Stimulated activated CD8-positive, alpha-beta memory T cell treated with anti-CD3 and anti-CD28 coated beads, Interleukin-7, amount 100 ng/mL, for 48 hours (primary cell): ENCODE measurements around the gene CCN2.

Experiments
- DNase-seq, 2 donors: peaks; one replicate each; pipeline ENCODE4 v3.0.0-alpha.2; 2020; ENCODE audit warnings: low read depth in 1 of 2; ENCODE audit errors: extremely low read depth in 1 of 2

CCN2 gene

DNA sequence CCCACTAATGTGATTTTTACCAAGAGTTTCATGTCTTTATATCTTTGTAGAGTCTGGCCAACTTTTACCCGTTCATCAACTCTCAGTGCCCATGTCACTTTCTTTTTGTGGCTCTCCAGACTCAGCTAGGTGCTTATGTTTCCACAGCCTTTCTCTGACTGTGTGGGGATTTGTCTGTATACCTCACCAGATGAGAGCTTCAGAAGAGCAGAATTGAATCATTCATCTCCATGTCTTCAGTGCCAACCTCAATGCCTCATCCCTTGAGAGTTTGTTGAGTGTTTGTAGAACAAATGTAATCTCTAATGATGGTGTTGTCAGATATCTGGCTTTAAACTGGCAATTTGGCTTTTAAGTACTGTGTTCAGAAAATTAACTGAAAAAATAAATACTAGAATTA, 16.8 kb upstream of the CCN2 start:
- DNase-seq: no peak

DNA sequence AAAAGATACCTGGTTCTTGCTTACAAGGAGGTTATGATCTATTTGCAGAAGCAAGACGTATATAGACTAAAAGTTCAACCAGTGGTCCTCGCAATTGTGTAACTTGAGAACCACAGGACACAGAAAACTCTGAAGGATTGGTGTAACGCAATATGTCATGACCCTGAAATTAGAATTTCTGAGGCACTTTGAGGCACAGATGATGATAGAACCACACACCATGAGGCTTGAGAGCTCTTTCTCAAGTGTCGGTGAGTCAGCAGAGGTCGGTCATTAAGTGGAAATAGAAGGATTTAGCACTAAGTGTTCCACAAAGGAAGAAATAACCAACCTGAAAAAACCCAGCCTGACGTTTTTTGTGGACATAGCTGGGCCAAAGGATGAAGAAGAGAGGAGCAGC, 15.3 kb upstream of the CCN2 start:
- no peak for DNase-seq

DNA sequence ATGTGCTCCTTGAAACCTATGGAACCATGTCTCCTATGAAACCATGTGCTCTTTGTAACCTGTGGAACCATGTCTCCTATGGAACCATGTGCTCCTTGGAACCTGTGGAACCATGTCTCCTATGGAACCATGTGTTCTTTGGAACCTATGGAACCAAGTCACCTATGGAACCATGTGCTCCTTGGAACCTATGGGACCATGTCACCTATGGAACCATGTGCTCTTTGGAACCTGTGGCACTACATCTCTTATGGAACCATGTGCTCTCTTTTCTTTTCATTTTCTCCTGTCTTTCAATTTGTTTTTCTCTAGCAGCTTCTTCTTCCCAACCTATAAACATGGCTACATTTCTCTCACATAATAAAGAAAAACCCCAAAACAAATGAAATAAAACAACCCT, 11.9 kb upstream of the CCN2 start:
- no peak for DNase-seq

DNA sequence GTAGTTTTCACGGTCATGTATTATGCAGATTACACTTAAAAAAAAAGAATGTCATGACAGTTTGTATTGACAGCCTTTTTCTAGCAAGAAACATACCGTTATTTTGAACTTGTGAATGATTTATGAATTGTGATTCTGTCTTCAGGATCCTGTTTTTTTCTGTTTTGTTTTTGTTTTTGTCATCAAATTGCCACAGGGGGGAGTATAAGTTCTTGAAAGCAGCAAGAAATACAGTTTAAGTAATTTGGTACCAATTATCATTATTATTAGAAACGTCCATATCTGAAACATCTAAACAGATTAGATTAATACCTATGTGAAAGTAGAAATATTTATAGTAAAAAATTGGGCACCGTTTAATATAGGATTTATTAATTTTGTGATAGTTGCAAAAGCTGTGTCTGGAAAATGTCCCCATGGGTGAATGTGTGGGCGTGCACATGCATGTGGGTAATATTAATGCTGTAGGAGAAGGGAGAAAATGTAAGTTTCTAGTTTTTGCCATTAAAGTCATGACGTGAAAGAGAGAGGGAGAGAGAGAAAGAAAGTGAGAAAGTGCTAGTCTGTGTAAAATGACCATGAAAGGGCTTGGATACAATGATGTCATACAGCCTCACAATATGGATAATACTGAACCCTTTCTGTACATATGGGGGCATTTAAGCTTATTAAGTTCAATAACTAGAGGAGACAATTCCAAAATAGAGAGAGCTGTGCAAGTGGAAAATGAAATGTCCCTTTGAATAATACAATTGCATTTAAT, 9.4 kb upstream of the CCN2 start:
- DNase-seq: no peak

DNA sequence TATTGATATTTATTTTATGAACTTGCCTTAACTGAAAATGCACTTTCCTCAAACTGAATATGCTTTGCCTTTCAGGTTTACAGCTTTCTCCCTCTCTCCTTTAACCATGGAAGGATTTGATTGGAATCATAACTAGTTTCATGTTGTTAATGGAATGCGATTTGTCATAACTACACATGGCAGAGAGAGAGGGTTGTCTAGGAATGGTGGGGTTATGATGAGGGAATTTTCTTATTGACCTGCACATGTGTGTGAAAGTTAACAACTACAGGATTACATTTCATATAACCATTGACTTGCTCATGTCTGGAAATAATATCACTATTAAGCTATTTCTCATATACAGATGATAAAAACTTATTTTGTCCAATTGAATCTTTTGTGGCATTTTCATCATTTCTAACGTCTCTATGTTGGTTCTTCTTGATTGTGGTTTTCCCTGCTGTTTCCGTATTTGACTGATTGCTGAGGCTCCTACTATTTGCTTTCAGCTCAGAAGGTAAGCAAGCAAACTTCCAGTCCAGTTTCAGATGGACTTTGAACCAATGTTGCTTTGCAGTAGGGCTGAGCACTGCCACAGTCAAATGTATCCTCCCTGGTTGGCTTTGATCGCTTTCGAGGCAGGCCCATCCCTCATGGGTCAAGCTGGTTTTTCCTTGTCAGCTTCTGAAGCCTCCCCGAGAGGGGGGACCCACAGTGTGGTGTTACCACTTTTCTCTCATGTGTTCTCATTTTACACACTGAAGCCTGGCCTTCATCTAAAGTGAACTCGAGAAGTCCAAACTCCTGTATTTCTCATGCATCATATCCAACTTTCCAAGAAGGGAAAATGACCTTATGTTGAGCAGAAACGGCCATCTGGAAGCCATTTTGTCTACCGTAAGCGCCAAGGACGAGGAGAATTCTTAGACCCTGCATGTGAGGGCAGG, 7.6 kb upstream of the CCN2 start:
- DNase-seq: no peak

DNA sequence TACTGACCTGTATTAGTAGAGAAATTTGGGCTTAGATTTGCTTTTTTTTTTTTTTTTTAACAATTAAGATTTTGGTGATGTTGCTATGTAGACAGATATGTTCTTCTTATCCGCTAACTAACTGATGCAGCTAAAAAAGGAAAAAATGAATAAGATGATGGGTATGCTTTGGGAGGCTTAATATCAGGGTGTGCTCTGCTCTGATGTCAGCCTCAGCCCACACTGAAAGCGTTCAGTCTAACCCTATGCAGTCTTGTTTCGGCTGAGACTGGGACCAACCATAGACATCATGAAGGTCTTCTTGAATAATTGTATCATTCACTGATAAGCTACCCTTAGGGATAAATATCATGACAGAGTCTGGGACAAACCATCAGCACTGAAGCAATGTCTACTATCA, 6.9 kb upstream of the CCN2 start:
- no peak for DNase-seq

DNA sequence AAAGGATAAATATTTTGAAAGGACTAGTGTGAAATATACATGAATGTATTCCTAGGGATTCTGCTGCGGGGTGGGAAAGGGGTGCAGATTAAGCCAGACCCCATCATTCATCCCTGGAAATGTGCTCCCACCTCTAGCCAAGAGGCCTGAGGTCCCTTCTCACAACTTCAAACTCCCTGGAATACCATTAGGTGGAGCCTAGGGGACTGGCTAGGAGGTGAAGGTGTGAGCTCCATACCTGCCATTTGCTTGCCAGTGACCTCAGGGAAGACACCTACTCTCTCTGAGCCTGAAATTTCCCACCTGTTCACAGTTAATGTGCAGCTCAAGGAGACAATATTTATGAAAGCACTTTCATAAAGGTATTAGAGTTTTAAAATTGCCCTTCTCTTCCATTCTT, 4.7 kb upstream of the CCN2 start:
- DNase-seq: no peak

DNA sequence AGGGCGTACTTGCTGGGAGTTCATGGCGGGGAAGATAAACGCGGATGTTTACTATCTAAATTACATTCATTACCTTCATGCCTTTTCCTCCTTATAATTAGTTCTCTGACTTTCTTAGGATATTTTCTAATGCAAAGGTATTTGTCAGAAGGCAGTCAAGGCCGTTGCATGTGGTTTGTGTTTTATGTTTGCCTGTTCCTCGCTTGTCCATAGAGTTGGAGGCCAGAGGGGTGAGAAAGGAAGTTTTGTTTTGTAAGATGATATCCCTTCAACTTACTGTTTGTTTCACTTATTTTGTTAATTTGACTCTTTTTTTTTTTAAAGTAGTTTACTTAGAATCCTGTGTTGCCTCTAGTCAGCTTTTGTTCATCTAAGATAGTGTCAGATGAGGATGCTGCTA, 4.0 kb upstream of the CCN2 start:
- DNase-seq: no peak

DNA sequence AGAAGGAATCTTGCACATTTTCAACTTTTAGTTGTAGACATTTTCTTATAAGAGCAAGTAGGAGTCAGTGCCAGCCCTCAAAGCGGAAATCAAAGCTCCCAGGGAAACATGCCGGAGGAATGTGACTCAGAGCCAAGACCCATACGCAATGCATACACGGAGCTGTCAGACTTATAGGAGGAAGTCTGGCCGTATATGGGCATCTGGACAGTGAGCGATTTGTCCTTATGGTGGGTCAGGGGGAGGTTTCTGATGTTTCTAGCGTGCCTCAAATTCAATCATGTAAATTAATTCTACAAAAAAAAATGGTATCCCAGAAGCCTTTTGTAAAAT, 3.6 kb upstream of the CCN2 start:
- DNase-seq: no peak

DNA sequence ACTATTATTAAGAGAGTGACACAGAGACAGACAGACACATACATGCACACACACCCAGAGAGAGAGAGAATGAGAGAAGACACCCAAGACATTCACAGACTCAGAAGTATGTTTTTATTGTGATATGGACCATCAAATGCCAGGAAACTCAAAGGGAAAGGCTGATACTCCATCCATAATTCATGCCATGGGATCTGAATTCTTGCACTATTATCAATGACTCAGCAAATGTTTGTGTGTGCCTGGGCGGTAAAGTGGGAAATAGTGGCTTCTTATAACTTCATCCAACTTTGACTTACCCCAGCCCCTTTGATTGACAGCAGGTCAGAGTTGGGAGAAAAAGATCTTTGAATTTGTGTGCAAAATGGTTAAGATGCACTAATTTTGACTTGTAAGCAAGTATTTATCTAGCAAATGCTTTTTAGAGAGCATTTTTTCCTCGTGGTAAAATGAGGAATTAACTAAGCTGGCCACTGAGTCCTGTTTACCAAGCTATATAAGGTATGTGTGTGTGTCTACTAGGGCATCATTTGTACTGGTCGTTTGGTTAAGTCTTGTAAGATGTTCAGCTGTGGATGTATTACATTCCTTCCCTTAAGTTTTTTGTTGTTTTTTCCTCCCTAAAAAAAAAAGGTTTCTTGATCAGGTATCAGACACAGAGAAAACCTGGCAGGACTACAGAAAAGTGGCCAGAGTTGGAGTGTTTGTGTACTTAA, 3.0 kb upstream of the CCN2 start:
- DNase-seq: no peak

DNA sequence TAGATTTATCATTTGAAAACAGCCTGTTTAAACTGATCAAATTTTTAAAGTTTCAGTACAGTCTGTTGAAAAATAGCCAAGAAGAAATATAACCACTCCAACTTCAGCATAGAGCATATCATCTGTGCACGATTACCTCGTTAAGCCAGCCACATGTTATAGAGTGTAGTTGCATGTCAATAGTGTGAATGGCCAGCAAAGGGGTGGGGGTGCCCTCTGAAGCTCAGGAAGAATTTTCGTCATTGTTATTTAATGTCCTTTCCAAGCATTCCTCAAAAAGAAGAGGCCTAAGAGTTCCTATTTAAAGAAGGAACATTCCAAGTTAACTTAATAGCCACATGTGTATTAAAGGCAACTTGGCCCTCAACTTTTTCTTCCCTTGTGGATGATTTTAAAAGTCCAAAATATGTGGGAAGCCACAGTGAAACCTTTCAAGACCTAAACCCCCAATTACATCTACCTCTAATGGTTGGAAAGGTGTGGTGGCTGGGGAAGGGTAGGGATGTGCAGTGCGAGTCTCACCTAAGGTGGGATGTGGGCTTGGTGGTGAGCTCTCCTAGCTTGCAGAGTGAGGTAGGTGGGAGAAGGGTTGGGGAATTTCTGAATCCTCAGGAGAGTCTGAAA, 1.8 kb upstream of the CCN2 start:
- DNase-seq: no peak

DNA sequence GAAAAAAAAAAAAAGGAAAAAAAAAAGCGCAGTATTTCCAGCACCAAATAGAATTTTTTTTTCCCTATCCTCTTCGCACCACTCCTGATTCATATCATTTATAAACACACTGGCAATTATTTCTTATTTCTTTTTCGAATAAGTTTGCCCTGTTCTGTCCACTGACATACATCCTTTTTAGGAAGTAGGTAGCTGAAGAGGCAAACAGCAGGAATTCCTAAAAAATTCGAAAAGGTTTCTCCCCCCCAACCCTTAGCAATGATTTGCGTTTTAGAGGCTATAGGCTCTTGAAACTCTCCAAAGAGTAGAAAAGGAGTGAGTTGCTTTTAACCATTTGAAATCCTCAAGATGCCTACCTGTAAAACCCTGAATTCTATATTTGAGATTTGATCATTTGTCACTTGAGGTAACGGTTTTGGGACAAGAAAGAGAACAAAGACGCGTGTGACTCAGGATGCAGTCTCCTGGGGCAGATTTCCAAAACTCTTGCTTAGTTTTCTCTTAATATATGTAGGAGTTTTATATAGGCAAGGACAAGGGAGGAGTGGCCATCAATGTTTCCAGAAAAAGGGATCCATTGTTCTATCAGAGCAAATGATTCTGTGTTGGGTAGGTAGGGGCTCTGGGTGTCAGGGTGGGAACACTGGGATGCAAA, 531 bp upstream of the CCN2 start:
- DNase-seq: no peak

DNA sequence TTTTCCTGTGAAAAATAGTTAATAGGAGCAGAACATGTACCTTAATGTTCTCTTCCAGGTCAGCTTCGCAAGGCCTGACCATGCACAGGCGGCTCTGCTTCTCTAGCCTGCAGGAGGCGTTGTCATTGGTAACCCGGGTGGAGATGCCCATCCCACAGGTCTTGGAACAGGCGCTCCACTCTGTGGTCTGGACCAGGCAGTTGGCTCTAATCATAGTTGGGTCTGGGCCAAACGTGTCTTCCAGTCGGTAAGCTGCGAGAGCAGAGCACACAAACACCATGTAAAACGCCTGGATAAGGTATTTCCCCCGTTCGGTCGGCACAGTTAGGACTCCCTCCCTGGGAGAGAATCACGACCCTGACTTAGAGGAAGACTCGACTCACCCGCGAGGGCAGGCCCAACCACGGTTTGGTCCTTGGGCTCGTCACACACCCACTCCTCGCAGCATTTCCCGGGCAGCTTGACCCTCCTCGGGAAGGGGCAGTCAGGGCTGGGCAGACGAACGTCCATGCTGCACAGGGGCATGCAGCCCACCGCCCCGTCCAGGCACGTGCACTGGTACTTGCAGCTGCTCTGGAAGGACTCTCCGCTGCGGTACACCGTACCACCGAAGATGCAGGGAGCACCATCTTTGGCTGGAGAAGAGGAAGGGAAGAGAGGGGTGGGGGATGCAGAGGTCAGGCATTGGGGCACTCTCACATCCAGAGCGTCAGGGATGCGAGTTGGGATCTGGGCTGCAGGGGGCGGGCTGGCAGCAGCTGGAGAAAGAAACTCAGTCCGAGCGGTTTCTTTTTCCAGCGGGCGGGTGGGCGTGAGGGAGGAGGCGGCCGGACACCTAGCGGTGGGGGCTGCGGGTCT, 1.0 kb downstream of the CCN2 start:
- no peak for DNase-seq

DNA sequence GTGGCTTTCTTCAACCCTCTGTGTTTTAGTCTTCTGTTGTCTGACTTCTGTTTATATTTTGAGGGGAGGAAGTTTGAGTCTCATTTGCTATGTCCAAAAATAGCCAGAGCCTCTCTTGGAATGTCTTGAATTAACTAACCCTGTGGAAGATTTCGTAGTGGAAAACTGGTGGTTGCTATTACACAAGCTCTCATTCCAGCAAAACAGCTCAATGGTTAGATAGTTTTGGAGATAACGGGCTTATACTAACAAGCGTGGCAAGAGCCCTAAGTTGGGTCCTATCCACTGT, 1.6 kb downstream of the CCN2 start:
- no peak for DNase-seq

DNA sequence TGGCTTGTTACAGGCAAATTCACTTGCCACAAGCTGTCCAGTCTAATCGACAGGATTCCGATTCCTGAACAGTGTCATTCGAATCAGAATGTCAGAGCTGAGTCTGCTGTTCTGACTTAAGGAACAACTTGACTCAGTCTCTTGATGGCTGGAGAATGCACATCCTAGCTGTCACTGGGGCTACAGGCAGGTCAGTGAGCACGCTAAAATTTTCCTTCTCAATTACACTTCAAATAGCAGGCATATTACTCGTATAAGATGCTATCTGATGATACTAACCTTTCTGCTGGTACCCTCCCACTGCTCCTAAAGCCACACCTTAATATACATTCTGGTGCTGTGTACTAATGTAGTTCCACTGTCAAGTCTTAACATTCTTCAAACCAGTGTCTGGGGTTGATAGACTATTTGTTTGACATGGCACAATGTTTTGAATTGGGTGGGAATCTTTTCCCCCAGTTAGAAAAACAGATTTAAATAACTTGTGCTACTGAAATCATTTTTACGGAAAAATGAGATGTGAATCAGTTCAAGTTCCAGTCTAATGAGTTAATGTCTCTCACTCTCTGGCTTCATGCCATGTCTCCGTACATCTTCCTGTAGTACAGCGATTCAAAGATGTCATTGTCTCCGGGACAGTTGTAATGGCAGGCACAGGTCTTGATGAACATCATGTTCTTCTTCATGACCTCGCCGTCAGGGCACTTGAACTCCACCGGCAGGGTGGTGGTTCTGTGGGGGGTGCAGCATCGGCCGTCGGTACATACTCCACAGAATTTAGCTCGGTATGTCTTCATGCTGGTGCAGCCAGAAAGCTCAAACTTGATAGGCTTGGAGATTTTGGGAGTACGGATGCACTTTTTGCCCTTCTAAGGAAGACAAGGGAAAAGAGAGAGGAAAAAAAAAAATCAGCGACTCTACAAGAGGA, 2.2 kb downstream of the CCN2 start:
- no peak for DNase-seq

DNA sequence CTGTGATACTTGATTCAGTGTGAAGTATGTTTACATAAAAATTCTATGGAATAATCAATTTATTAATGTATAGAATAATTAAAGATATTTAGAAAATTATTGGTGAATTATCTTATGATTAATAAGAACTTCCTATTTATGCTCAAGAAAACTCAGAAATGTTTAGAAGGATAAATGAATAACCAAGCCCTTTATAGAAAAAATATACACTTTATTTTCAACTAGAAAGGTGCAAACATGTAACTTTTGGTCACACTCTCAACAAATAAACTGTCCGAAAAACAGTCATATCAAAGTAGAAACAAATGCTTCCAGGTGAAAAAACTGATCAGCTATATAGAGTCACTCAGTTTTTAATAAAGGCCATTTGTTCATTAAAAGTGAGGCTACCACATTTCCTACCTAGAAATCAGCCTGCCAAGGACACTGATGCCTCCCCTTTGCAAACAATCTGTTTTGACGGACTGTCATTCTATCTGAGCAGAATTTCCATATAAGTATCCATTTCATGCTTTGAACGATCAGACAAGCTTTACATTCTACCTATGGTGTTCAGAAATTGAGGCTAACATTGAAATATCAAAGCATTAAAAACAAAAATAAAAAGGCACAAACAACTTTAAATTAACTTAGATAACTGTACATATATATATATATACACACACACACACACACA, 3.0 kb downstream of the CCN2 start:
- DNase-seq: no peak

DNA sequence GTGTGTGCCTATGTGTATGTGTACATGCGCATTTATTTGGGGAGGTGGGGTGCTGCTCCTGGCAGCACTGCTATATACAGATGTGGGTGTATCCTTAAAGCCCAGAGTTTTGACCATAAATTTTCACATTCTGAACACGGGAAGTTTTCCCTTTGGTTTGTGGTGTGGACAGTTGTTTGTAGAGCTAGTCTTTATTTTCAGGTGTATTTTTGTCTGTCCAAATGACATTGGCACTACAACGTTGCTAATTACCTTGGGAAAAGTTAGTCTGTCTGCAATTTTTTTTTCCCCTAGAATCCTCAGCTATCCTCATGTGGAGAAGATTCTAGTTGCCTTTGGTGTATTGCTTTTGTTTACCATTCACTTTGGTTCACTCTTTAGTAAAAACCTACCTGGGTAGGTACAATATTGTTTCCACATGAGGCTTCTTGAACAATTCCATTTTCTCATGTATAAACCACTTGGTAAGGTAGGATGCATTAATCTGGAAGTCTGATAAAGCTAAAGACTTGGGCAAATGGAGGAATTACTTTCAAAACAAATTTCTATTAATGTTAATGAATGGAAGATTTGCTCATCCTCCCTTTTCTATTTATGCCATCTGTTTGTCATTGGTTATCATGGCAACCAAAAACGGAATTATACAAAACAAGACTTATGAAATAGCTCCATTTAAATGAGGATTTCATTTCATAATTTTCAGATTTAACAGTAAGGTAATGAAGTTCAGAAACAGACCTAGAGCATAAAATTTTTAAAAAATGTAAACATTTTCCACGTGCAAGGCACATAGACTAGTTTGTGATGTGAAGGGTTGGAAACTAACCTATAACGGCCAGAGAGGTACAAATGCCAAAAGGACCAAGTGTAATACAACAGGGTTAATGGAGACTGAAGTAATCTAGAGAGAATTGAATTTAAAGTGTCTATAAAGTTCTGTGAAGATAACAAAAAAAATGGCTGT, 3.9 kb downstream of the CCN2 start:
- no peak for DNase-seq
